HG02885 (cell line): Measurements from ENCODE around the gene PSMD13.
"Not testable (repeated sequence)": the region's sequence is repeated elsewhere in the genome, so short reads cannot be mapped to it uniquely, and the experiment has no call there.

Experiments used
- ATAC-seq: cut with Tn5 transposase; IDR thresholded peaks from one replicate; pipeline ENCODE4 v1.9.1; 2021; ENCODE audit warnings: mild to moderate bottlenecking; ENCODE audit not compliant: unreplicated experiment, poor library complexity

The PSMD13 gene

DNA sequence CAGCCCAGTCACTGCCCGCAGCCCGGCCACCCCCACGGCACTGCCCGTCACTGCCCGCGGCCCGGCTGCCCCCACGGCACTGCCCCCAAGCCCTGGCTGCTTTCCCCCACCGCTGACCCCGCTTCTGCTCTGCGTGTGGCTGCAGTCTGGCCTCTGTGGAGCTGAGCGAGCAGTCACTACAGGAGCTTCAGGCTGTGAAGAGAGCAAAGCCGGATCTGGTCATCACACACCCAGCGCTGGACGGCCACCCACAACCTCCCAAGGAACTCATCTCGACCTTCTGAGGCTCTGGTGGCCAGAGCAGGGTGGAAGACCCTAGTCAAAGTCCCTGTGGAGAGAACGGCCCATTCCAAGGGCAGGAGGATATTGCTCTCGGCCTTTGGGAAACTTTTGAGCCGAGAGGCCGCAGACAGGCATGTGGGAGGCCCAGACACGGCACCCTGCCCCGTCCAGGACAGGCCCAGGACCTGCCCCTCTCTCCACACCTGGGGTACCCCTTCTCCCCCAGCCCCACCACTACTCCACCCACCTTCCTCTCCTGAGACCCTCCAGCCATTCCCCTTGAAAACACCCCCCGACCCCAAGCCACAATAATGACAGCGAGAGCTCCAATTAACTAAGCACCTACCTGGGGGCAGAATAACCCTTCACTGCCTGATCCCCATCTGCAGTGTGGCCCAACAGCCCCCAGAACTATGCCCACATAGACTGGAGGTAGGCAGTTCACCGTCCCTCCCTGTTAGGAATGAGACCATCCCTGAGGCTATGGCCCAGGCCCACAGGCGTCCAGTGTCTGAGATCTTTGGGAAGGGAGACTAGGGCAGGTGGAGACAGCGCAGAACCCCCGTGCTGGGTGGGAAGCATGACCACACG lies 48.5 kb downstream of the PSMD13 start:
- ATAC-seq, result no peak

- no peak for ATAC-seq
Measured at GRCh38 chr11:285894-286220, 49.1 kb downstream of the PSMD13 start.

DNA sequence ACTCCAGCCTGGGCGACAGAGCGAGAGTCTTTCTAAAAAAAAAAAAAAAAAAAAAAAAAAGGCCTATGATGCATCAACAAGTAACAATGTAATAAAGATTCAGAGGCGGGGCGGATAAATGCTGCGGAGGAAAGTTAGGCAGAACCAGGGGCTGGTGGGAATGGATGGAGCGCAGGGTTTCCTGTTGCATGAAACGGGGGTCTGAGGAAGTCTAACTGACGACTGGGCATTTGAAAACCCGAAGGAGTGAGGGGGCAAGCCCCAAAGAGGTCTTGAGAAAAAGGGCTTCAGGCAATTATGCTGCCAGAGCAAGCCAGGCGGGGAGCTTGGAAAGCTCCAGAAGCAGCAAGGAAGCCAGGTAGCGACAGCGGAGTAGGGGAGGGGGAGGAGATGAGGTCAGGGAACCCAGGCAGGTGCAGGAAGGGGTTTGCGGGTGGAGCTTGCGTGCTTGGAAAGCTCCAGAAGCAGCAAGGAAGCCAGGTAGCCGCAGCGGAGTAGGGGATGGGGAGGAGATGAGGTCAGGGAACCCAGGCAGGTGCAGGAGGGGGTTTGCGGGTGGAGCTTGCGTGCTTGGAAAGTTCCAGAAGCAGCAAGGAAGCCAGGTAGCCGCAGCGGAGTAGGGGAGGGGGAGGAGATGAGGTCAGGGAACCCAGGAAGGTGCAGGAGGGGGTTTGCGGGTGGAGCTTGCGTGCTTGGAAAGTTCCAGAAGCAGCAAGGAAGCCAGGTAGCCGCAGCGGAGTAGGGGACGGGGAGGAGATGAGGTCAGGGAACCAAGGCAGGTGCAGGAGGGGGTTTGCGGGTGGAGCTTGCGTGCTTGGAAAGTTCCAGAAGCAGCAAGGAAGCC lies 50.4 kb downstream of the PSMD13 start:
- not testable (repeated sequence) for ATAC-seq

GRCh38 chr11:287821-288477 lies 51.2 kb downstream of the PSMD13 start:
- no peak for ATAC-seq

DNA sequence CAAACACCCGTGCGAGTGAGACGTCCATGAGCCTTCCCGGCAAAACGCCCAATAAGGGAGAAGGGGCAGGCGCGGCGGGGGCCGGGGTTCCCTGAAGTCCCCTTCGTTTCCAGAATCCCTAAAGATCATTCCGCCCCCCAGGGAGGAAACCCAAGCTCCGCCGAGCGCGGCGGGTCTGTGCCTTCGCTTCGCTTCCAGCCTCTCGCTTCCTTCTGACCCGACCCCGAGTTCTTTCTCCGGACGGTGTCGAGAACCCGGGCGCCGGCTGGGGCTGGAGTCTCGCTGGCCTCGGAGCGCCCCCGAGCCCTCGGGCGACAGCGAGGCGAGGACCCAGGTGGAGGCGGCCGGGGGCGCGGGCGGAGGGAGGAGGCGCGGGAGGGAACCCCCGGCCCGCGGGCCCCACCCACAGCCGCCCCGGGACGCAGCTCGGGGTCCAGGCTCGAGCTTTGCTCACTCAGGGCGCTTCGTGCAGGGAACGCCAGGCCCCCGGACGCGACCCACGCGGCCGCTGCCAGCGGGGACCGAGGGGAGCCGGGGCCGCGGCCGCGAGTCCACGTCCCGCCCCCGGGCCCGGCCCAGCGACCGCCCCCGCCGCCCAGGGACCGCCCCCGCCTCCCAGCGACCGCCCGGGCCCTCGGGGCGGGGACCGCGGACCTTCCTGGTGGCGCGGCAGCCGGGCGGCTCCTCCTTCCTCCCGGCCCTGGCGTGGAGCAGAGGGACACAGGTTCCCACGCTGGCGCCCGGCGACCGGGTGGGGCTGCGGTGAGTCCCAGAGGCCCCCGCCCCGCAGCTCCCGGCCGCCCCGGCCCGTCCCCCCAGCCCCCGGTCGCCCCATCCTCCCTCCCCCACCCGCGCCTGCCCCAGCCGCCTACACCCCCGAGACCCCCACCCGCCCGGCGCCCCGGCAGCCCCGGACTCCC lies 52.0 kb downstream of the PSMD13 start, which contains the start of gene PGGHG:
TSS of gene PGGHG (plus strand) at position 649 of the 920 bp plus-strand sequence. CDS start 691 bp downstream, outside the sequence.
- ATAC-seq, result peak; percentile 69

- ATAC-seq, result no peak
Measured at GRCh38 chr11:289398-289711, 52.6 kb downstream of the PSMD13 start.

- no peak for ATAC-seq
Measured at GRCh38 chr11:289712-290620, 53.2 kb downstream of the PSMD13 start.

DNA sequence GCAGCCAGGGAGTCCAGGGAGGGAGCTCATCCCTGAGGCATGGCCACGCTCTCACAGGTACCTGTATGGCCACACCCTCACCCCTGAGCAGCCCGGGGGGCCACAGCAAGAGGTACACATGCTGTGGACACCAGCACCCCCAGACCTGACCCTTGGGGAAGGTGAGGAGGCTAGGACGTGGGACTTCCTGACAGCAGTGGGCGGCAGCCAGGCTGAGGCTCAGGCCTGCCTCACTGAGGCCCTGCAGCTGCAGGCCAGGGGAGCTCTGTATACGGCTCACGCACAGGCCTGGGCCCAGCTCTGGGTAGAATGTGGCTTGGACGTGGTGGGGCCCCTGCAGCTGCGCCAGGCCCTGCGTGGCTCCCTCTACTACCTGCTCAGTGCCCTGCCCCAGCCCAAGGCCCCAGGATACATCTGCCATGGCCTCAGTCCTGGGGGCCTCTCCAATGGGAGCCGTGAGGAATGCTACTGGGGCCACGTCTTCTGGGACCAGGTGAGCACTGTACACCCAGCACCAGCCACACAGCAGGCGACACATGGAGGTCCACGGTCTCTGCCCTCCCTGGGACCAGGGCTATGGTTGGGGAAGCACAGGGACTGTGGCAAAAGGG lies 54.0 kb downstream of the PSMD13 start:
- no peak for ATAC-seq

DNA sequence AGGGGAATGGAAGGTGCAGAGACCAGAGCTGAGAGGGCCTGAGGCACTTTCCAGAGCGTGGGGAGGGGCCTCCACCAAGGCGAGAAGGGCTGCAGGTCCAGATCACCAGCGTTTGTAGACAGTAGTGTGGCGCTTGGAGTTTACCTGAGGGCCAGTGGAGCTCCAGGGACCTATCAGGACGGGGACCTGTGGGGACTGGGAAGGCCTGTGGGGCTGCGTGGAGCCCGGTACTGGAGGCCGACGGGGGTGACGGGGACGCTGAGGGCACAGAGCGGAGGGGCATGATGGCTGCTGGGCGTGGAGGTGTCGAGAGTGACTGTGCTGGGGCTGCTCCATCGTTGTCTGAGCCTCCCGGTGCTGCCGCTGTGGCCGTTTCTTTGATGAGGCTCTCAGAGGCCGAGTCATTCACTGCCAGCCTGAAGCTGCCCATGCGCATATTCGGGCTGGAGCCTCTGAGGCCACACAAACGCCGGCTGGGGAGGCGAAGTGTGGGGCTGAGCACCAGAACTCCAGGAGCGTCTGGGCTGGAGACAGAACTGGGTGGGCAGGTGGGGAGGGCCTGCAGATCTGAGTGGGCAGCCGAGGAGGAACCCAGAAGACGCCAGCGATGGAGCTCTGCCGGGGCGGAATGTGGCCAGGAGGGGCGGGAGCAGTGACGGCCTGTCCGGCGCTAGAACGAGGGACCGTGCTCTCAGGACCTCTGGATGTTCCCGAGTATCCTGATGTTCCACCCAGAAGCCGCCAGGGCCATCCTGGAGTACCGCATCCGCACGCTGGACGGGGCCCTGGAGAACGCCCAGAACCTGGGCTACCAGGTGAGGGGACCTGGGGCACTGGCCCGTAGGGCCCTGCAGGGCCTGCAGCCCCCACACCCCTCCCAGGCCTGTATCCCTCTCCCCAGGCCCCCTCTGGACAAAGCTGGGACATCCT lies 54.8 kb downstream of the PSMD13 start:
- no peak for ATAC-seq

DNA sequence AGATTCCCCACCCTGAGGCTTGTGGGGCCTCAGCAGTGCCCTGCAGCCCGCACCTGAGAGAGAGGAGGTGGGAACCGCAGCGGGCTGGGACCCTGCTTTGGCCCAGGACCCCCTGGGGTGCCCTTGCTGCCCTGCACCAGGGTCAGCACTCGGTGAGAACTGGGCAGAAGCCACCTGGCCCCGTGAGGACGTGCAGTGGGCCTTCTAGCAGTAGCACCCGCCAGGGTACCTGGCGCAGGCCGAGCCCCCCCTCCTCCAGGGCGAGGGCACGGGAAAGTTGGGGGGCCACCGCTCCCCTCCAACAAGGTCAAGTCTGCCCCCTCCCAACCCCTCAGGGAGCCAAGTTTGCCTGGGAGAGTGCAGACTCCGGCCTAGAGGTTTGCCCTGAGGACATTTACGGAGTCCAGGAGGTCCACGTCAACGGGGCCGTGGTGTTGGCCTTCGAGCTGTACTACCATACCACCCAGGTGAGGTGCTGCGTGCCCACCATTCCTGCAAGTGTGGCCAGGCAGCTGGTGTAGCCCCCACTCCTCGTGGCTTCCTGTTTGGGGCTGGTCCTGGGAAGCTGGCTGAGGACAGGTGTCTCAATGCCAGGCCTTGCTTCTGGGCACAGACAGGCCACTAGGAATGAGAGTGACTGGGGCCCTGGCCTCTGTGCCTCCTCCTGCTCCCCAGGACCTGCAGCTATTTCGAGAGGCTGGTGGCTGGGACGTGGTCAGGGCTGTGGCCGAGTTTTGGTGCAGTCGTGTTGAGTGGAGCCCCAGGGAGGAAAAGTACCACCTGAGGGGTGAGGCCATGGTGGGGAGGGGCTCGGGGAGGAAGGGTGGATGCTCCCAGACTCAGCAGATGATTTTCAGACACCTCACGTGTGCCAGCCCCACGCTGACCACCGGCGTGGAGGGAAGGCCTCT lies 55.7 kb downstream of the PSMD13 start:
- no peak for ATAC-seq

- ATAC-seq, result no peak
Measured at GRCh38 chr11:293271-293851, 56.6 kb downstream of the PSMD13 start.

GRCh38 chr11:293852-294661 lies 57.3 kb downstream of the PSMD13 start:
- no peak for ATAC-seq

DNA sequence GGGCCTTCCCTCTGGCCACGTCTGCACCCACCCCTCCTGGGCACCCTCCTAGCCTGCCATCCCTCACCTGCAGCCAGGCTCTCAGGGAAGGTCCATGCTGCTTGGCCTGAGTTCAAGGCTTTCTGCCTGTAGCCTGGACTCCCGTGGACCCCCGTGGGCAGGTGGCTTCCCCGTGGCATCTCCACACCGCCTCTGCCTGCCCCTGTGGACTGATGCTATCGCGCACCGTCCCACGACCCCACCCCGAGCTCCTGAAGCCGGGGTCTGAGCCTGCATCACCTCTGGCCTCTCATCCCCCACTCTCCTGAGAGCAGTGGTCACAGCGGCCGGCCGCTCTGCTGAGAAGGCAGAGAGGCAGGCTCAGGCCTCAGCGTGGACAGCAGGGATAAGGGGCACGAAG lies 58.0 kb downstream of the PSMD13 start:
- ATAC-seq, result no peak

GRCh38 chr11:295351-296170 lies 58.8 kb downstream of the PSMD13 start:
- no peak for ATAC-seq
